ENCODE data around the gene NKPD1. TPM values are rescaled to one million over a fixed set of nuclear protein-coding genes. Genes with fewer than 3 reads are reported as not detected.

Gene NKPD1
- total RNA-seq, 2 donors from 2014 or later, result 0.70 to 0.72 TPM

- Mint-ChIP-seq H3K27me3 (ENCODE audit: low read depth) (no peaks in the 10 kb centered on the region), H3K9me3 (no peaks in the 10 kb centered on the region), H3K4me3 (no peak overlapping the region), H3K4me1 (ENCODE audit: low read depth) (no peaks in the 10 kb centered on the region), H3K27ac (no peak overlapping the region), H3K36me3 (ENCODE audit: insufficient read depth in 2 of 2) (no peaks in the 10 kb centered on the region)
- DNase-seq (no peak), ATAC-seq (replicated peaks in 1 of 2) (no peak)
Observed at GRCh38 chr19:45137179-45137761, 23.5 kb downstream of the NKPD1 start.

GRCh38 chr19:45136507-45137178 is 24.1 kb downstream of the NKPD1 start:
- Mint-ChIP-seq H3K36me3 (ENCODE audit: insufficient read depth in 2 of 2) (no peaks in the 10 kb centered on the region), H3K27me3 (ENCODE audit: low read depth) (no peaks in the 10 kb centered on the region), H3K4me3 (no peak overlapping the region), H3K27ac (no peak overlapping the region), H3K9me3 (no peaks in the 10 kb centered on the region), H3K4me1 (ENCODE audit: low read depth) (no peaks in the 10 kb centered on the region)
- no peak for ATAC-seq (replicated peaks in 1 of 2)
- no peak for DNase-seq

GRCh38 chr19:45135176-45135885 is 25.5 kb downstream of the NKPD1 start:
- Mint-ChIP-seq H3K4me1 (ENCODE audit: low read depth) (no peaks in the 10 kb centered on the region), H3K9me3 (no peaks in the 10 kb centered on the region), H3K4me3 (no peak overlapping the region), H3K27ac (no peak overlapping the region), H3K36me3 (ENCODE audit: insufficient read depth in 2 of 2) (no peaks in the 10 kb centered on the region), H3K27me3 (ENCODE audit: low read depth) (no peaks in the 10 kb centered on the region)
- ATAC-seq (replicated peaks in 1 of 2) (no peak), DNase-seq (no peak)

GRCh38 chr19:45133661-45134060 is 27.1 kb downstream of the NKPD1 start:
- Mint-ChIP-seq H3K27ac (no peak overlapping the region), H3K9me3 (no peaks in the 10 kb centered on the region), H3K36me3 (ENCODE audit: insufficient read depth in 2 of 2) (no peaks in the 10 kb centered on the region), H3K4me3 (no peak overlapping the region), H3K4me1 (ENCODE audit: low read depth) (no peaks in the 10 kb centered on the region), H3K27me3 (ENCODE audit: low read depth) (no peaks in the 10 kb centered on the region)
- DNase-seq (no peak), ATAC-seq (replicated peaks in 1 of 2) (no peak)

- Mint-ChIP-seq H3K27ac (no peak overlapping the region), H3K36me3 (ENCODE audit: insufficient read depth in 2 of 2) (no peaks in the 10 kb centered on the region), H3K9me3 (no peaks in the 10 kb centered on the region), H3K4me3 (no peak overlapping the region), H3K4me1 (ENCODE audit: low read depth) (peaks cover 13% of the 10 kb centered on the region), H3K27me3 (ENCODE audit: low read depth) (no peaks in the 10 kb centered on the region)
- DNase-seq (no peak), ATAC-seq (replicated peaks in 1 of 2) (no peak)
Observed at GRCh38 chr19:45130888-45131615, 29.7 kb downstream of the NKPD1 start.

GRCh38 chr19:45130236-45130635 is 30.5 kb downstream of the NKPD1 start:
- Mint-ChIP-seq H3K9me3 (no peaks in the 10 kb centered on the region), H3K4me3 (no peak overlapping the region), H3K27me3 (ENCODE audit: low read depth) (no peaks in the 10 kb centered on the region), H3K27ac (no peak overlapping the region), H3K4me1 (ENCODE audit: low read depth) (peaks cover 18% of the 10 kb centered on the region), H3K36me3 (ENCODE audit: insufficient read depth in 2 of 2) (no peaks in the 10 kb centered on the region)
- no peak for DNase-seq
- ATAC-seq (replicated peaks in 1 of 2), result no peak

- H3K9me3 Mint-ChIP-seq, result no peaks in the 10 kb centered on the region
- H3K36me3 Mint-ChIP-seq (ENCODE audit: insufficient read depth in 2 of 2), result no peaks in the 10 kb centered on the region
- no peaks in the 10 kb centered on the region for H3K27me3 Mint-ChIP-seq (ENCODE audit: low read depth)
- H3K4me1 Mint-ChIP-seq (ENCODE audit: low read depth), result peaks cover 18% of the 10 kb centered on the region
- ATAC-seq (replicated peaks in 1 of 2), result no peak
- no peak overlapping the region for H3K27ac Mint-ChIP-seq
- no peak for DNase-seq
- no peak overlapping the region for H3K4me3 Mint-ChIP-seq
Observed at GRCh38 chr19:45128806-45129205, 32.0 kb downstream of the NKPD1 start.

GRCh38 chr19:45128146-45128545 is 32.6 kb downstream of the NKPD1 start:
- Mint-ChIP-seq H3K4me1 (ENCODE audit: low read depth) (peaks cover 18% of the 10 kb centered on the region), H3K27me3 (ENCODE audit: low read depth) (no peaks in the 10 kb centered on the region), H3K36me3 (ENCODE audit: insufficient read depth in 2 of 2) (no peaks in the 10 kb centered on the region), H3K4me3 (no peak overlapping the region), H3K27ac (no peak overlapping the region), H3K9me3 (no peaks in the 10 kb centered on the region)
- DNase-seq (no peak), ATAC-seq (replicated peaks in 1 of 2) (no peak)

GRCh38 chr19:45126654-45127053 is 34.1 kb downstream of the NKPD1 start:
- Mint-ChIP-seq H3K4me1 (ENCODE audit: low read depth) (peaks cover 22% of the 10 kb centered on the region), H3K27ac (no peak overlapping the region), H3K4me3 (no peak overlapping the region), H3K36me3 (ENCODE audit: insufficient read depth in 2 of 2) (no peaks in the 10 kb centered on the region), H3K9me3 (no peaks in the 10 kb centered on the region), H3K27me3 (ENCODE audit: low read depth) (no peaks in the 10 kb centered on the region)
- DNase-seq (no peak), ATAC-seq (replicated peaks in 1 of 2) (no peak)

GRCh38 chr19:45125975-45126493 is 34.7 kb downstream of the NKPD1 start:
- ATAC-seq (replicated peaks in 1 of 2) (peak; percentile 82 to 86), DNase-seq (peak; percentile 71 to 80)
- H3K27me3 Mint-ChIP-seq (ENCODE audit: low read depth), result no peaks in the 10 kb centered on the region
- H3K4me1 Mint-ChIP-seq (ENCODE audit: low read depth), result peaks cover 28% of the 10 kb centered on the region
- no peaks in the 10 kb centered on the region for H3K9me3 Mint-ChIP-seq
- no peak overlapping the region for H3K27ac Mint-ChIP-seq
- H3K4me3 Mint-ChIP-seq, result no peak overlapping the region
- H3K36me3 Mint-ChIP-seq (ENCODE audit: insufficient read depth in 2 of 2), result no peaks in the 10 kb centered on the region

GRCh38 chr19:45125360-45125759 is 35.4 kb downstream of the NKPD1 start:
- ATAC-seq (replicated peaks in 1 of 2) (no peak), DNase-seq (no peak)
- Mint-ChIP-seq H3K27me3 (ENCODE audit: low read depth) (no peaks in the 10 kb centered on the region), H3K4me3 (no peak overlapping the region), H3K4me1 (ENCODE audit: low read depth) (peaks cover 35% of the 10 kb centered on the region), H3K9me3 (no peaks in the 10 kb centered on the region), H3K36me3 (ENCODE audit: insufficient read depth in 2 of 2) (no peaks in the 10 kb centered on the region), H3K27ac (no peak overlapping the region)

- no peak overlapping the region for H3K4me3 Mint-ChIP-seq
- DNase-seq (no peak), ATAC-seq (replicated peaks in 1 of 2) (no peak)
- no peak overlapping the region for H3K27ac Mint-ChIP-seq
- no peaks in the 10 kb centered on the region for H3K27me3 Mint-ChIP-seq (ENCODE audit: low read depth)
- no peaks in the 10 kb centered on the region for H3K36me3 Mint-ChIP-seq (ENCODE audit: insufficient read depth in 2 of 2)
- H3K9me3 Mint-ChIP-seq, result no peaks in the 10 kb centered on the region
- peaks cover 45% of the 10 kb centered on the region for H3K4me1 Mint-ChIP-seq (ENCODE audit: low read depth)
Observed at GRCh38 chr19:45124021-45124420, 36.8 kb downstream of the NKPD1 start.

GRCh38 chr19:45123440-45123850 is 37.3 kb downstream of the NKPD1 start:
- Mint-ChIP-seq H3K27ac (no peak overlapping the region), H3K4me3 (no peak overlapping the region), H3K9me3 (no peaks in the 10 kb centered on the region), H3K27me3 (ENCODE audit: low read depth) (no peaks in the 10 kb centered on the region), H3K4me1 (ENCODE audit: low read depth) (peaks cover 51% of the 10 kb centered on the region), H3K36me3 (ENCODE audit: insufficient read depth in 2 of 2) (no peaks in the 10 kb centered on the region)
- no peak for DNase-seq
- no peak for ATAC-seq (replicated peaks in 1 of 2)

All from activated T-cell treated with anti-CD3 and anti-CD28 coated beads, Interleukin-2, amount 50 U/mL, for 72 hours (primary cell).